GM23338 (cell line): ENCODE results near the gene PIEZO2. TPM values are rescaled to one million over a fixed set of nuclear protein-coding genes. Genes with fewer than 3 reads are reported as not detected.

ENCODE experiments used
- ATAC-seq: fragments of 200-7000 bp; cut with Tn5 transposase; 3 replicates; pipeline ENCODE4 v1.9.1; 2020
- DNase-seq: peaks from one replicate; pipeline ENCODE4 v3.0.0-alpha.2; 2015; ENCODE audit warnings: low spot score
- H2AFZ ChIP-seq: fragments of 200-600 bp; sonication (generic); 2 replicates; pipeline ENCODE4 v1.8.0; 2016; ENCODE audit warnings: antibody characterized with exemption, mild to moderate bottlenecking, moderate library complexity
- H3F3A ChIP-seq: fragments of 200-600 bp; sonication (generic); replicated peaks from 2 replicates; pipeline ENCODE4 v1.8.0; 2017; ENCODE audit warnings: antibody characterized with exemption, mixed run types, low read depth
- H3K27ac ChIP-seq: fragments of 200-600 bp; sonication (generic); 2 replicates; pipeline ENCODE4 v1.6.1; 2016; ENCODE audit warnings: low read depth
- H3K27me3 ChIP-seq: fragments of 200-600 bp; sonication (generic); 2 replicates; pipeline ENCODE4 v1.8.0; 2016; ENCODE audit warnings: mild to moderate bottlenecking, mixed run types, moderate library complexity; ENCODE audit not compliant: insufficient read depth
- H3K36me3 ChIP-seq: fragments of 200-600 bp; sonication (generic); 2 replicates; pipeline ENCODE4 v1.8.0; 2016; ENCODE audit warnings: mild to moderate bottlenecking; ENCODE audit not compliant: insufficient read depth
- H3K4me1 ChIP-seq: fragments of 200-600 bp; sonication (generic); 2 replicates; pipeline ENCODE4 v1.8.0; 2016; ENCODE audit warnings: mild to moderate bottlenecking, moderate library complexity; ENCODE audit not compliant: insufficient read depth
- H3K4me2 ChIP-seq: fragments of 200-600 bp; sonication (generic); 2 replicates; pipeline ENCODE4 v1.7.1; 2017; ENCODE audit warnings: mixed run types
- H3K4me3 ChIP-seq: fragments of 200-600 bp; sonication (generic); 2 replicates; pipeline ENCODE4 v1.6.1; 2016; ENCODE audit warnings: mixed run types
- H3K79me2 ChIP-seq: fragments of 200-600 bp; sonication (generic); replicated peaks from 2 replicates; pipeline ENCODE4 v1.8.0; 2017; ENCODE audit warnings: mild to moderate bottlenecking; ENCODE audit not compliant: insufficient read depth
- H3K9me2 ChIP-seq: fragments of 200-600 bp; sonication (generic); 2 replicates; pipeline ENCODE4 v1.8.0; 2017; ENCODE audit not compliant: insufficient read depth
- H4K20me1 ChIP-seq: fragments of 200-600 bp; sonication (generic); replicated peaks from 2 replicates; pipeline ENCODE4 v1.8.0; 2017; ENCODE audit warnings: mild to moderate bottlenecking; ENCODE audit not compliant: insufficient read depth
- H3K27ac Mint-ChIP-seq: 2 replicates; pipeline ENCODE4 v1.8.0; 2020; ENCODE audit warnings: inconsistent platforms, mild to moderate bottlenecking, moderate library complexity, mixed read lengths
- H3K27me3 Mint-ChIP-seq: 3 replicates; pipeline ENCODE4 v1.8.0; 2022; ENCODE audit warnings: low read depth, mild to moderate bottlenecking, moderate library complexity, mixed read lengths, inconsistent platforms; ENCODE audit not compliant: insufficient read depth, poor library complexity
- H3K36me3 Mint-ChIP-seq: 3 replicates; pipeline ENCODE4 v1.8.0; 2021; ENCODE audit warnings: low read depth, mild to moderate bottlenecking, inconsistent platforms, moderate library complexity, mixed read lengths
- H3K4me1 Mint-ChIP-seq: 3 replicates; pipeline ENCODE4 v1.8.0; 2020; ENCODE audit warnings: mild to moderate bottlenecking, inconsistent platforms, mixed read lengths
- H3K4me3 Mint-ChIP-seq: 3 replicates; pipeline ENCODE4 v1.8.0; 2021; ENCODE audit warnings: moderate library complexity, mild to moderate bottlenecking, inconsistent platforms, mixed read lengths
- H3K9me3 Mint-ChIP-seq: 3 replicates; pipeline ENCODE4 v1.8.0; 2020; ENCODE audit warnings: moderate library complexity, mild to moderate bottlenecking, inconsistent platforms, mixed read lengths
- CREB1 ChIP-seq: fragments of 250-450 bp; sonication (Bioruptor Pico); IDR thresholded peaks from 2 replicates; pipeline ENCODE4 v1.5.0; 2020; ENCODE audit warnings: low read depth, mild to moderate bottlenecking, moderate library complexity
- ETS1 ChIP-seq: IDR thresholded peaks from 2 replicates; pipeline ENCODE4 v1.6.1; 2016; ENCODE audit warnings: antibody characterized with exemption
- EZH2 ChIP-seq: fragments of 200-600 bp; sonication (generic); IDR thresholded peaks from one replicate; pipeline ENCODE4 v1.8.0; 2017; ENCODE audit warnings: antibody characterized with exemption, mild to moderate bottlenecking, low read depth; ENCODE audit not compliant: unreplicated experiment
- EZH2phosphoT487 ChIP-seq: fragments of 200-600 bp; sonication (generic); IDR thresholded peaks from one replicate; pipeline ENCODE4 v1.8.1; 2018; ENCODE audit warnings: antibody characterized with exemption; ENCODE audit not compliant: unreplicated experiment
- JUNB ChIP-seq: IDR thresholded peaks from one replicate; pipeline ENCODE4 v1.6.1; 2016; ENCODE audit warnings: antibody characterized with exemption; ENCODE audit not compliant: unreplicated experiment
- NANOG ChIP-seq: IDR thresholded peaks from 2 replicates; pipeline ENCODE4 v1.6.1; 2016; ENCODE audit warnings: antibody characterized with exemption, borderline replicate concordance
- POLR2AphosphoS5 ChIP-seq: IDR thresholded peaks from 2 replicates; pipeline ENCODE4 v1.6.1; 2016; ENCODE audit warnings: antibody characterized with exemption, low read depth
- REST ChIP-seq: IDR thresholded peaks from one replicate; pipeline ENCODE4 v1.6.1; 2018; ENCODE audit warnings: antibody characterized with exemption; ENCODE audit not compliant: unreplicated experiment
- STAT1 ChIP-seq: IDR thresholded peaks from one replicate; pipeline ENCODE4 v1.6.1; 2016; ENCODE audit warnings: antibody characterized with exemption; ENCODE audit not compliant: unreplicated experiment
- ZNF114 ChIP-seq: fragments of 250-450 bp; sonication (Bioruptor Pico); IDR thresholded peaks from 2 replicates; pipeline ENCODE4 v1.5.0; 2020; ENCODE audit warnings: mild to moderate bottlenecking, moderate library complexity
- ZNF331 ChIP-seq: fragments of 250-450 bp; sonication (Bioruptor Pico); IDR thresholded peaks from 2 replicates; pipeline ENCODE4 v1.5.0; 2020; ENCODE audit warnings: low read depth, mild to moderate bottlenecking, moderate library complexity
- ZNF462 ChIP-seq: fragments of 250-450 bp; sonication (Bioruptor Pico); IDR thresholded peaks from 2 replicates; pipeline ENCODE4 v1.5.0; 2020; ENCODE audit warnings: mild to moderate bottlenecking, moderate library complexity
- polyA plus RNA-seq: library from polyadenylated mRNA; unstranded; fragments of >200 nt; fragmentation: Nextera tagmentation; extraction: Ambion mirVana; gene quantifications from 2 replicates; pipeline ENCODE4 v1.2.1, GENCODE V29; 2016
- total RNA-seq: library from RNA; depleted of rRNA; stranded (reverse); fragments of >200 nt; shearing (Covaris generic); gene quantifications from 2 replicates; pipeline ENCODE4 v1.2.3, GENCODE V29; 2014
- TF ChIP-seq, protein P1 (sequence below), 2 experiments: fragments of 200-600 bp in 1 of 2; sonication (generic) in 1 of 2; conservative IDR thresholded peaks; 2 replicates each; pipeline versions ENCODE4 v1.5.1 to v1.6.1; 2016 to 2017; ENCODE audit warnings: antibody characterized with exemption in 2 of 2, low read depth in 2 of 2, mild to moderate bottlenecking in 2 of 2, moderate library complexity in 1 of 2

Gene PIEZO2
- total and polyA plus RNA-seq, 2 experiments from 2014 or later, result 4.8 to 8.2 TPM

DNA sequence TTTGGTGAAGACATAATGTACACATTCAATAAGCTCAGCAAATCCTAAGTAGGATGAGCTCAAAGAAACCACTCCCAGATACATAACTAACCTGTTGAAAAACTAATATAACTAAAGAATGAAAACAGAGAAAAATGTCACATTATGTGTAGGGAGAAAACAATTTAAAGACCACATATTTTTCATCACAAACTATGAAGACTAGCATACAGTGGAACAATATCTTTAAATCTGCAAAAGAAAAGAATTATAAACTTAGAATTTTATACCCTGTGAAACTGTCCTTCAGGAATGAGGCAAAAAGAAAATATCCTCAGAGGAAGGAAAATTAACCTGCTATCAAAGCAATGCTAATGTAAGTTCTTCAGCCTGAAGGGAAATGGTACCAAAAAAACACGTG, 151.5 kb downstream of the PIEZO2 start:
- DNase-seq, result no peak
- Mint-ChIP-seq H3K4me1 (peaks cover 8% of the 10 kb centered on the region; the same call in 2 of the 3 replicates), H3K9me3 (peaks cover 20% of the 10 kb centered on the region; the same call in 2 of the 3 replicates), H3K4me3 (no peak overlapping the region), H3K27ac (no peak overlapping the region), H3K27me3 (no peaks in the 10 kb centered on the region), H3K36me3 (peaks cover 29% of the 10 kb centered on the region; the same call in 2 of the 3 replicates)
- Histone ChIP-seq H4K20me1 (no peaks in the 10 kb centered on the region), H3K27ac (no peak overlapping the region), H3K79me2 (no peaks in the 10 kb centered on the region), H3F3A (no peaks in the 10 kb centered on the region), H3K4me1 (peaks cover 5% of the 10 kb centered on the region; the same call in 1 of the 2 replicates), H3K4me3 (no peak overlapping the region), H3K4me2 (no peak overlapping the region), H3K27me3 (no peaks in the 10 kb centered on the region), H3K36me3 (peaks cover 7% of the 10 kb centered on the region; the same call in 1 of the 2 replicates), H3K9me2 (no peaks in the 10 kb centered on the region), H2AFZ (no peak overlapping the region)
- ATAC-seq, result no peak
- TF ChIP-seq EZH2, result no peak
- TF ChIP-seq POLR2AphosphoS5, result no peak
- no peak for TF ChIP-seq NANOG
- no peak for TF ChIP-seq ZNF462 (CRISPR knock-in tag)
- TF ChIP-seq ZNF114 (CRISPR knock-in tag), result no peak
- TF ChIP-seq ZNF331, result no peak
- TF ChIP-seq CREB1 (CRISPR knock-in tag), result no peak
- TF ChIP-seq, protein P1, sequence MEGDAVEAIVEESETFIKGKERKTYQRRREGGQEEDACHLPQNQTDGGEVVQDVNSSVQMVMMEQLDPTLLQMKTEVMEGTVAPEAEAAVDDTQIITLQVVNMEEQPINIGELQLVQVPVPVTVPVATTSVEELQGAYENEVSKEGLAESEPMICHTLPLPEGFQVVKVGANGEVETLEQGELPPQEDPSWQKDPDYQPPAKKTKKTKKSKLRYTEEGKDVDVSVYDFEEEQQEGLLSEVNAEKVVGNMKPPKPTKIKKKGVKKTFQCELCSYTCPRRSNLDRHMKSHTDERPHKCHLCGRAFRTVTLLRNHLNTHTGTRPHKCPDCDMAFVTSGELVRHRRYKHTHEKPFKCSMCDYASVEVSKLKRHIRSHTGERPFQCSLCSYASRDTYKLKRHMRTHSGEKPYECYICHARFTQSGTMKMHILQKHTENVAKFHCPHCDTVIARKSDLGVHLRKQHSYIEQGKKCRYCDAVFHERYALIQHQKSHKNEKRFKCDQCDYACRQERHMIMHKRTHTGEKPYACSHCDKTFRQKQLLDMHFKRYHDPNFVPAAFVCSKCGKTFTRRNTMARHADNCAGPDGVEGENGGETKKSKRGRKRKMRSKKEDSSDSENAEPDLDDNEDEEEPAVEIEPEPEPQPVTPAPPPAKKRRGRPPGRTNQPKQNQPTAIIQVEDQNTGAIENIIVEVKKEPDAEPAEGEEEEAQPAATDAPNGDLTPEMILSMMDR (conservative IDR thresholded peaks at IDR 0.05; ENCODE audit: low read depth in 2 of 2), result no peak
- no peak for TF ChIP-seq ETS1
- TF ChIP-seq JUNB, result no peak
- no peak for TF ChIP-seq EZH2phosphoT487
- no peak for TF ChIP-seq REST
- TF ChIP-seq STAT1, result no peak
